NOMO-1 treated with DMSO at 0.1 percent for 48 hours (cell line): ENCODE results near the gene LRRN2.
"Not testable (repeated sequence)": the region's sequence is repeated elsewhere in the genome, so short reads cannot be mapped to it uniquely, and the experiment has no call there.

Experiments used
- DNase-seq: peaks from one replicate; lab custom pipeline; 2025; ENCODE audit not compliant: unreplicated experiment; lab: John Stamatoyannopoulos, UW

Gene LRRN2

GRCh38 chr1:204633665-204634064, 51.9 kb downstream of the LRRN2 start:
- DNase-seq = no peak

GRCh38 chr1:204630132-204630905, 55.2 kb downstream of the LRRN2 start:
- no peak for DNase-seq

DNA sequence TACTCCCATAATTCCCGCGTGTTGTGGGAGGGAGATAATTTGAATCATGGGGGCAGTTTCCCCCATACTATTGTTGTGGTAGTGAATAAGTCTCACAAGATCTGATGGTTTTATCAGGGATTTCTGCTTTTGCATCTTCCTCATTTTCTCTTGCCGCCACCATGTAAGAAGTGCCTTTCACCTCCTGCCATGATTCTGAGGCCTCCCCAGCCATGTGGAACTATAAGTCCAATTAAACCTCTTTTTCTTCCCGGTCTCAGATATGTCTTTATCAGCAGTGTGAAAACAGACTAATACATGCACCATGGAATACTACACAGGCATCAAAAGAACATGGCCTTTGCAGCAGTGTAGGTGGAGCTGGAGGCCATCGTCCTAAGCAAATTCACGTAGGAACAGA, 56.1 kb downstream of the LRRN2 start:
- DNase-seq = not testable (repeated sequence)

DNA sequence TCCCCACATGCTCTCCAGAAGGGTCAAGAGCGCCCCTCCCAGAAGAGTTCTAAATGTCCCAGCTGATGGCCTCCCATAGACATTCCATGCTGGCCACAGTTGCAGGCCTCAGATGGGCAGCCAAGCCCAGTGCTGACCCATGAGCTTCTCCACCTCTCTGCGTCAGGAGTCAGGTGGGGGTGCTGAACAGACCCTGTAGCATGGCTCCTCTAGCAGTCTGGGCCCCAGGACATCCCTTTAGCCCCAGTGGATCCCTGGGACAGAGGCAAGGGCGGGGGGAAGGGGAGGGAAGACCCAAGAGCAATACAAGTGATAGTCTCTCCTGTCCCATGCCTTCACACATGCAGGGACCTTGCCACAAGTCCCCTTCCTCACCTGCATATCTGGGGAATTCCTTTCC, 56.7 kb downstream of the LRRN2 start:
- no peak for DNase-seq

- DNase-seq = no peak
Observed at GRCh38 chr1:204627436-204627835, 58.1 kb downstream of the LRRN2 start.

DNA sequence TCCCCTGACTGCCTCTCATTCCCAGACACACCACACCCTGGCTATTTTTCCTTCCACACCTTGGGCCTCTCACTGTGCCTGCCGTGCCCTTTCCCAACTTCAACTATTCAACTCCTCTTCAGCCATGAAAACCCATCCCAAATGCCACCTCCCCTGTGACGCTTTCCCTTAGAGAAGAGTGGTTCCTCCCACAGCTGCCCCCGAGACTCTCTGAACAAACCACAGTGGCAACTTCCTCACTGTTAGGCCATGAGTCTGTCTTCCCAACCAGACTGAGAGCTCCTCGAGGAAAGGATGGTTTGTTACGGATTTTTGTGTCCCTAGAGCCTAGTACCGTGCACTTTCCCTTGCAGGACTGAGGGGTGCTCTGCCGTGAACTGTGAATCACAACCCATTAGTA, 59.2 kb downstream of the LRRN2 start:
- no peak for DNase-seq

DNA sequence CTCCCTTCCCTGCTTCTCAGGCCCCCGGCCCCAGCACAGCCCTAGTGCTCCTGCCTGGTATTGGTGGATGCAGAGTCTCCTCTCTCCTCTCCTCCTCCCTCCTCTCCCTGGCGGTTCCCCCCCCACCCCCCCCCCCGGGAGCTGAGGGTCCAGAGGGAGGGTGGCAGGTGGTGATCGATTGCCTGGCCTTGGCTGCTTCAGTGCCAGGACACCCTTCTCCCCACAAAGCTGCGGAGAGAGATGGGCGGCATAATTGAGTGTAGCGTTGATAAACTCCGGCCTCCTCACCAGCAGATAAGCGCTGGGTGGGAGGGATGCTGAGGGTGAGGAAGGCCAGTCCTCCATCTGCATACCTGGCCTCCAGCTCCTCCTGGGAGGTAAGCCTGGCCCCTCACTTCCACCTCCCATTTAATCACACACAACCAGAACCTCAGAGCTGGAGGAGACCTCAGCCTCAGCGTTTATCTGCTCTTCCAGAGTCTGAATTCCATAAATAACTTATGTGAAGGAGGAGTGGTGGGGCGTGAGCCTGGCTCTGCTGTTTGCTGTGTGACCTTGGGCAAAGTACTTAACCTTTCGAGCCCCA, 60.8 kb downstream of the LRRN2 start:
- DNase-seq = no peak

- no peak for DNase-seq
Observed at GRCh38 chr1:204623894-204624361, 61.6 kb downstream of the LRRN2 start.

GRCh38 chr1:204623365-204623893, 62.1 kb downstream of the LRRN2 start:
- DNase-seq = no peak

GRCh38 chr1:204621996-204622395, 63.5 kb downstream of the LRRN2 start:
- DNase-seq = no peak

DNA sequence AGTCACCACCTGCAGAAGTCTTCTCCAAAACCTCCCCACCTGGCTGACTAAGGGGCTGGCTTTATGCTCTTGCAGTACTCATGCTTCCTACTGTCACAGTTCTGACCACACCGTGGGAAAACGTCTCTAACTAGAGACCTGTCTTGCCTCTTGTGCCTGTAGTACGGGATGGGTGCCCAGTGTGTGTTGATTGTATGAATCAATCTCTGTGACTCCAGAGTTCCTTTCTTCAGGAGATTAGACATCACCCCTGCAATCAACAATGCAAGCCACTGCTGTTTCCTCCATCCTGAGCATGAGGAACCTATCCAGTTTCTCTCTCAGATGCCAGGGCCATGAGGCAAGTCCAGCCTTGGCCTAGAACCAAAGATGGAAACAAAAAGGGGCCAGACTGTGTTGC, 64.1 kb downstream of the LRRN2 start:
- DNase-seq = no peak

GRCh38 chr1:204619721-204620120, 65.8 kb downstream of the LRRN2 start:
- no peak for DNase-seq

DNA sequence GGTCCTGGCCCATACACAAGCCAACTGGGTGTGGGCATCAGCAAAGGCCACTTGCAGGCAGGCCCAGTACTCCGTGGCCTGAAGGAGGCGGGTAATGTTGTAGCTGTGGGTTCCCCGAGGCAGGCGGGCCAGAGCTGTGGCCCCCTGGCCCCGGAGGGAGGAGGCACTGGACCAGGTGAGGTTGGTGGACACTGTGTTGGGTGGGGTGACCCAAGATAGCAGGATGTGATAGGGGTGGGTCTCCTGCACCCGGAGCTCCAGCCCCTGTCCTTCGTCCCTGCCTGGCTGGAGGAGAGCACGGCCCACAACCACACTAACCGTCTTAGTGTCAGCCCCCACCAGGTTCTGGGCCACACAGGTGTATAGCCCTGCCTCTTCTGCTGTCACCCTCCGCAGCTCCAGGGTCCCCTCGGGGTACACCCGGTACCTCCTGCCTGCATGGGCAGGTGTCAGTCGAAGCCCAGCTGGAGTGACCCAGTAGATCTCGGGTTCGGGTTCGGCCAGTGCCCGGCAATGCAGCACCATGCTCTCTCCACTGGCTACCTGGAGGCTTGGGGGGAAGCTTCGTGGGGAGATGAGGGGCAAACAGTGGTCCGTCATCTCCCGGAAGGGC, 67.3 kb downstream of the LRRN2 start:
- DNase-seq = no peak

- DNase-seq = no peak
Observed at GRCh38 chr1:204617256-204618147, 68.0 kb downstream of the LRRN2 start.

DNA sequence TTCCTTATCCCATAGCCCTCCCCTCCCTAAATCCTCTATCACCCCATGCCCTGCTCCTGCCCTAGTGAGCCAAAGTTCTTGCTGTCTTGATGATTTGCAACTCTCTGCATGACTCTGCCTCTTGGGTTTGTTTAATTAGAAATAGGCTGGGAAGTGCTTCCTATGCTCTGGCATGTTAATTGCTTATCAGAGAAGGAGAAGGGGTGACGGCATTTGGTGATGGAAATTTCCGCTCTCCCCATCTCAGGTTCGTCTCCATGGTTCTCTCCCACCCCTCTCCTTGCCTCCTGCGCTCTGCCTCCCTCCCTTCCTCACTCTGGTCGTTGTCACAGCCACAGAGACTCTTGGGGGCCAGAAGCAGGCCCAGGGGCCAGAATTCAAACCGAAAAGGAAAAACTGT, 68.9 kb downstream of the LRRN2 start:
- DNase-seq = no peak

- no peak for DNase-seq
Observed at GRCh38 chr1:204615881-204616280, 69.7 kb downstream of the LRRN2 start.

- DNase-seq = no peak
Observed at GRCh38 chr1:204613636-204614035, 71.9 kb downstream of the LRRN2 start.

- DNase-seq = no peak
Observed at GRCh38 chr1:204612326-204612725, 73.2 kb downstream of the LRRN2 start.

DNA sequence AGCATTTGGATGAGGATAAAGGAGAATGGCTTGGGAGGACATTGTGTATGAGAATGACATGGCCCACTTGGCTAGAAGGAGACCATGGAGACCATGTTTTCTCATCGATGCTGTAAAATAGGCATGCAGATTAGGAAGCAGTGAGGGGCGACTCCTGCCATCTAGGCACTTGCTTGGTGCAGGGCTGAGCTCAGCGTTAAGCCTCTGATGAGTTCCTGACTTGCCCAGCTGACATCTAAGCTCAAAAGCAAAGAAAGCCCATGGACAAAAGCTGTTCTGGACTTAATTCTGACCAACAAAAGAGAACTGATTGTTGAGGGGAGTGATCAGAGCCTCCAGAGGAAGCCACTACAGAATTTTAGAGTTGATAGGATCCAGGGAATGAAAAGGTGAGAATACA, 74.5 kb downstream of the LRRN2 start:
- DNase-seq = no peak

DNA sequence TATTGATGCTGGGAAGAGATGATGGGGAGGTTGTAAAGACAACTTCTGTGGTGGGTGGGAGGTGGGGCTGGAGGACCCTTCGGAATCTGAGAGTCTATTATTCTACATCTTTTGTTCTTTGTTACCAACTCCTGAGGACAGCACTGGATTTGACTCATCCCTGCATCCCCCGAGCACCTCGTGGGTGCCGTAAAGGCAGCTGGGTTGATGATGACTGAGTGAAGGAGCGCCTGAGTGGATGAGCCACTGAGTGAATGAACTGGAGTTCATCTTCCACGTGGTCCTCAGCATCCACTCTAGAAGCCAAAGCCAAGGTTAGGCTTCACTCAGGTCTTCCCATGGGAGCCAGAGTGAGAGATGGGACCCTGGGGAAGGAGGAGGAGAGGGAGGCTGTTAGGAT, 77.6 kb downstream of the LRRN2 start:
- DNase-seq = no peak

DNA sequence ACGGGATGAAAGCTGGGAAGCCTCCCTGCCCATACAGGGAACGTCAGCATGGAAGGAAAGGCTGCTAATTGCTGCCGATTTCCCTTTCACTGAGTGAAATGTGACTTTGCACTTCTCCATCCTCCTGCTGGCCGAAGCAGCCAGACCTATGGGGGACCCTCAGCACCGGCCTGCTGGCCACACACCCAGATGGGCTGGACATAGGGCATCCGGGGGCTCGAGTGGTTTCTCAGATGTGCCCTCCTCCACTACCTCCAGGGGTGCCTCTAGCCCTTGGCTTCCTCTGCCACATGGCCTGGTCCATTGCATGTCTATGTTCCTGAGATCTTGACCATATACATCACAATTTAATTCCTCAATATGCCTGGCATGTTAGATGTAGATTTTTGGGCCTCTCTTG, 79.7 kb downstream of the LRRN2 start:
- no peak for DNase-seq
